Measurements from ENCODE around the gene DPP7.
"Not testable (repeated sequence)": the region's sequence is repeated elsewhere in the genome, so short reads cannot be mapped to it uniquely, and the experiment has no call there.

DPP7 gene

GRCh38 chr9:137128862-137129455 lies 14.4 kb upstream of the DPP7 start:
- DNase-seq, result no peak

- DNase-seq, result peak; percentile 32
Observed at GRCh38 chr9:137128158-137128861, 13.8 kb upstream of the DPP7 start.

- DNase-seq, result no peak
Observed at GRCh38 chr9:137127301-137128157, 13.0 kb upstream of the DPP7 start.

- no peak for DNase-seq
Observed at GRCh38 chr9:137126786-137127185, 12.3 kb upstream of the DPP7 start.

DNA sequence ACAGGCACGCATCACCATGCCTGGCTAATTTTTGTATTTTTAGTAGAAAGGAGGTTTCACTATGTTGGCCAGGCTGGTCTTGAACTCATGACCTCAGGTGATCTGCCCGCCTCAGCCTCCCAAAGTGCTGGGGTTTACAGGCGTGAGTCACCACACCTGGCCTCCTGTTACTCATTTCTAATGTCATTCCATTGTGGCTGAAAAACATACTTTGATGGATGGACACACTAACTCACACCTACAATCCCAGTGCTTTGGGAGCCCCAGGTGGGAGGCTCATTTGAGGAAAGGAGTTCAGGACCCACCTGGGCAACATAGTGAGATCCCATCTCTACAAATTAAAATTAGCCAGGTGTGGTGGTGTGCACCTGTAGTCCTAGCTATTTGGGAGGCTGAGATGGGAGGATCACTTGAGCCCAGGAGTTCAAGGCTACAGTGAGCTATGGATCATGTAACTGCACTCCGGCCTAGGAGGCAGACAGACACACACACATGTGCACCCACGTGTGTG lies 9.5 kb upstream of the DPP7 start:
- not testable (repeated sequence) for DNase-seq

GRCh38 chr9:137123468-137123837 lies 8.9 kb upstream of the DPP7 start:
- no peak for DNase-seq

GRCh38 chr9:137122796-137123467 lies 8.4 kb upstream of the DPP7 start:
- not testable (repeated sequence) for DNase-seq

DNA sequence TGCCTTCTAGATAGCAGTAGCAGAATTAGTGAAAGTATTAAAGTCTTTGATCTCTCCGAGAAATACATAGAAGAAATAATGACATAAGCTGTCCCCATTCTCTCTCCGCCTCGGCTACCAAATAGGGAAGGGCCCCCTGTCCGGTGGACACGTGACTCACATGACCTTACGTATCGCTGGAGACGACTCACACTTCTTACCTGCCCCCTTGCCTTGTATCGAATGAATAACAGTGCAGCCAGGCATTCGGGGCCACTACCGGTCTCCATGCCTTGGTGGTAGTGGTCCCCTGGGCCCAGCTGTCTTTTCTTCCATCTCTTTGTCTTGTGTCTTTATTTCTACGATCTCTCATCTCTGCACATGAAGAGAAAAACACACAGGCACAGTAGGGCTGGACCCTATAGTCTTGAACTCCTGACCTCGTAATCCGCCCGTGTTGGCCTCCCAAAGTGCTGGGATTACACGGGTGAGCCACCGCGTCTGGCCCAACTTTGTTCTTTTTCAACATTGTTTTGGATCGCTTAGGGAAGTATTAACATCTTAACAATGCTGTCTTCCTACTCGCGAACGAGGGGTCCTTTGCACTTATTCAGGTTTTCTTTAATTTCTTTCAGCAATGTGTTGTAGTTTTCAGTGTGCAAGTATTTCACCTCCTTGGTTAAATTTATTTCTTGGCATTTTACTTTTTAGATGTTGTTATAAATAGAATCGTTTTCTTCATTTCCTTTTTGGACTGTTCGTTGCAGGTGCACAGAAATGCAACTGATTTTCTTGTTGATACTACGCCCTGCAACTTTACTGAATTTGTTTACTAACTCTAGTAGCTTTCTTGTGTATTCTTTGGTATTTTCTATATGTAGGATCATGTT lies 7.6 kb upstream of the DPP7 start:
- not testable (repeated sequence) for DNase-seq

DNA sequence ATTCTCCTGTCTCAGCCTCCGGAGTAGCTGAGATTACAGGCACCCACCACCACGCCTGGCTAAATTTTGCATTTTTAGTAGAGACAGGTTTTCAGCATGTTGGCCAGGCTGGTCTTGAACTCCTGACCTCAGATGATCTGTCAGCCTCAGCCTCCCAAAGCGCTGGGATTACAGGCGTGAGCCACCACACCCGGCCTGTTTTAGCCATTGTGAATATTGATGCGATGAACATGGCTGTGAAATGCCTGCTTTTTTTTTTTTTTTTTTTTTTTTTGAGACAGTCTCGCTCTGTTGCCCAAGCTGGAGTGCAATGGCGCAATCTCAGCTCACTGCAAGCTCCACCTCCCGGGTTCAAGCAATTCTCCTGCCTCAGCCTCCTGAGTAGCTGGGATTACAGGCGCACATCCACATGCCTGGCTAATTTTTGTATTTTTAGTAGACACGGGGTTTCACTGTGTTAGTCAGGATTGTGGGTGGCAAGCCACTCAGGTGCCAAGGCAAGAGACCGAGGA lies 3.6 kb upstream of the DPP7 start:
- not testable (repeated sequence) for DNase-seq

- DNase-seq, result no peak
Observed at GRCh38 chr9:137117269-137117731, 2.8 kb upstream of the DPP7 start.

- DNase-seq, result no peak
Observed at GRCh38 chr9:137116728-137117127, 2.2 kb upstream of the DPP7 start.

DNA sequence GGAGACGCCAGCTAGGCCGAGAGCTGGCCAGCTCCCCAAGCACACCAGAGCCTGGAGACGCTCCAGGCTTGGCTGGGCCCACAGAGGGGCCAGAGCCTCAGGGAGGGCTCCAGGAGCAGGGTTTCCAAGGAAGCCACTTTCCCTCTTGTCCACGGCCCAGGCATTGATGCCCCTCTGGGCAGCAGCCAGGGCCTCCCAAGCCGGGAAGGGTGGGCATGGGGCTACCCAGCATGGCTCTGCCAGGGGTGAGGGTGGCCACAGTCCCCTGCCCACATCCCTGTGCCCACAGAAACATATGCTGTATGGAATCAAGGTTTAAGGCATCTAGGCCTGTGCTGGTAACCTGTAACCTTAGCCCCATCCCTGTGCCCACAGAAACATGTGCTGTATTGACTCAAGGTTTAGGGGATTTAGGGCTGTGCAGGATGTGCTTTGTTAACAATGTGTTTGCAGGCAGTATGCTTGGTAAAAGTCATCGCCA lies 1.5 kb upstream of the DPP7 start:
- DNase-seq, result no peak

DNA sequence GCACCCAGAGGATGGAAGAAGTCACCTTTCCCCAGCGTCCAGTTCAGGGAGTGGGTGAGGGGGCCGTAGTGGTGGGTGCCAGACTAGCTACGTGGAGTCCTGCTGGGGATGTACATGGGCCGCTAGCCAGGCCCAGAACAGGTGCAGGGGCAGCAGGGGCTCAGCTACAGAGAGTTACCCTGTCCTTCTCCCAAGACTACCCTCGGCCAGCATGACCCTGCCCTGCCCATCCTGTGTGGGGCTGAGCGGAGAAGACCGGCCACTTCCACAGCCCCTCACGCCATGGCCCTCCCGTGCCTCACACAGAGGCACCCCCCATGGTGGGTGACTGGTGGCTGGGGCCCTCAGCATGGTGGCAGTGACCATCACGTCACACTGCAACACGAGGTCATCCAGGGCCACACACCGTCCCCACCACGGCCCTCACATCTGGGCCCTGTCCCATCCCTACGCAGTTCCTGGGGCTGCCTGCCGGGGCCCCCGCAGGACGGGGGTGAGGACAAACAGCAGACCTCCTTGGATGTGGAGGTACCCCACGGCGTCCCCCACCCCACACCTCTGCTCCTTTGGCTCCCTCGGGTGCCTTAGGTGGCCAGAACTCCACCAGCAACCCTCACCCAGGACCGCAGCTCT lies 977 bp upstream of the DPP7 start:
- no peak for DNase-seq

GRCh38 chr9:137114220-137114612 lies 317 bp downstream of the DPP7 start:
- no peak for DNase-seq

DNA sequence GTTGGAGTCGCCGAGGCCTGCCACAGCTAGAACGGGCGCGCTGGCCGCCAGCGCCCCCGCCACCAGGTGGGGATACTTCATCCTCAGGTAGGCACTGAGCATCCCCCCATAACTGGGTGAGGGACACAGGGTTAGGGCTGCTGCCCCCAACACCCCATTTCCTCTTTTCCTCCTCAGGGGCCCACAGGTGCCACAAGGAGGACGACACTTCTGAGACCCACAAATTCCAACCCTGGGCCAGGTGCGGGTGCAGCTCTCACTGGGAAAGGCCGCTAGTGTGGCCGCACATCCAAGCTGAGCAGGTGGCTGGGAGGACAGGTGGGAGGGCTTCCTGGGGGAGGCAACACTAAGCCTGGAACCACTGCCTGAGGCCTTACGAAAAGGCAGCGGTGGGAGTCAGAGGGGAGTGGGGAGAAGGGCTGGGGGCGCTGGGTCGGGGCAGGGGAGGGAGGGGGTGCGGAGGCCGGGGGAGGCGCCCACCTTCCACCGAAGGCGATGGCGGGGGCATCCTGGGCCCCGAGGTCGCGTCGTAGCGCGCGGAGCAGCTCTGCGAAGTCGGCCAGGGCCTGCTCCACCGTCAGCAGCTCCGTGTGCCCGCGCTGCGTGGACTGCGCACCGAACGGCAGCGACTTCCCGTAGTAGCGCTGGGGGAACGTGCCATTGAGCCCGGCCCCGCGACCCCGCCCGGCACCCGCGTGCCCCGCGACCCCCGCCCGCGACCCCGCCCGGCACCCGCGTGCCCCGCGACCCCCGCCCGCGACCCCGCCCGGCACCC lies 961 bp downstream of the DPP7 start:
- DNase-seq, result peak; percentile 46

GRCh38 chr9:137112564-137113384 lies 1.8 kb downstream of the DPP7 start:
- DNase-seq, result no peak

- DNase-seq, result no peak
Observed at GRCh38 chr9:137111788-137112563, 2.6 kb downstream of the DPP7 start.
